ENCODE measurements around the gene PLXNA1. TPM values are rescaled to one million over a fixed set of nuclear protein-coding genes. Genes with fewer than 3 reads are reported as not detected.

PLXNA1 gene
- total and polyA plus RNA-seq, 2 experiments from 2014 or later, result 11.0 to 73.5 TPM

DNA sequence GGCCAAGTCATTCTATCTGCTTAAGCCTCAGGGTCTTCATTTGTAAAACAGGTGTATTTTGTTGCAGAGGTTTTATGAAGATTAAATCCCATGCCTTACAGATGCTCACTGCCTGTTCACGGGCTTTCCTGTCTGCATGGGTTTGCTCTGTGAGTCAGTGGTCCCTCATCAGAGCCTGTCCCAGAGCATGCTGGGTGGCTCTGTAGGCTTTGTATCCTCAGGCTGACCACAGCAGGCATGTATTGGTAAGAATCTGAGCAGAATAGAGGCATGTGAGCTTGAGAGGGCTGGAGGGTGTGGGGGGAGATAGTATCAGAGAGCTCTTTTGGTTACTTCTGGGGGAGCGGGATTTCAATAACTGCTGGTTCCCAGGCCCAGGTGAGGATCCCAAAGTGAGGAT lies 45.4 kb upstream of the PLXNA1 start:
- Histone ChIP-seq H3K4me2 (no peak overlapping the region), H3K36me3 (ENCODE audit: insufficient read depth) (no peaks in the 10 kb centered on the region), H3K27ac (ENCODE audit: low read depth) (no peak overlapping the region), H3F3A (replicated peaks; ENCODE audit: low read depth) (no peaks in the 10 kb centered on the region), H4K20me1 (replicated peaks; ENCODE audit: insufficient read depth) (no peaks in the 10 kb centered on the region; the same call in 1 of the 2 replicates), H3K79me2 (replicated peaks; ENCODE audit: insufficient read depth) (no peaks in the 10 kb centered on the region), H3K4me3 (no peak overlapping the region), H3K4me1 (ENCODE audit: insufficient read depth) (no peaks in the 10 kb centered on the region), H2AFZ (no peak overlapping the region), H3K9me2 (ENCODE audit: insufficient read depth) (no peaks in the 10 kb centered on the region), H3K27me3 (ENCODE audit: insufficient read depth) (no peaks in the 10 kb centered on the region)
- H3K4me3 Mint-ChIP-seq, result no peak overlapping the region
- TF ChIP-seq EZH2phosphoT487 (IDR thresholded peaks at IDR 0.05; ENCODE audit: unreplicated experiment) (no peak), JUNB (IDR thresholded peaks at IDR 0.05; ENCODE audit: unreplicated experiment) (no peak), STAT1 (IDR thresholded peaks at IDR 0.05; ENCODE audit: unreplicated experiment) (no peak), NANOG (IDR thresholded peaks at IDR 0.05; ENCODE audit: borderline replicate concordance) (no peak), ZNF331 (CRISPR knock-in tag; IDR thresholded peaks at IDR 0.05; ENCODE audit: low read depth) (no peak), ZNF114 (CRISPR knock-in tag; IDR thresholded peaks at IDR 0.05) (no peak)
- TF ChIP-seq, protein P1, sequence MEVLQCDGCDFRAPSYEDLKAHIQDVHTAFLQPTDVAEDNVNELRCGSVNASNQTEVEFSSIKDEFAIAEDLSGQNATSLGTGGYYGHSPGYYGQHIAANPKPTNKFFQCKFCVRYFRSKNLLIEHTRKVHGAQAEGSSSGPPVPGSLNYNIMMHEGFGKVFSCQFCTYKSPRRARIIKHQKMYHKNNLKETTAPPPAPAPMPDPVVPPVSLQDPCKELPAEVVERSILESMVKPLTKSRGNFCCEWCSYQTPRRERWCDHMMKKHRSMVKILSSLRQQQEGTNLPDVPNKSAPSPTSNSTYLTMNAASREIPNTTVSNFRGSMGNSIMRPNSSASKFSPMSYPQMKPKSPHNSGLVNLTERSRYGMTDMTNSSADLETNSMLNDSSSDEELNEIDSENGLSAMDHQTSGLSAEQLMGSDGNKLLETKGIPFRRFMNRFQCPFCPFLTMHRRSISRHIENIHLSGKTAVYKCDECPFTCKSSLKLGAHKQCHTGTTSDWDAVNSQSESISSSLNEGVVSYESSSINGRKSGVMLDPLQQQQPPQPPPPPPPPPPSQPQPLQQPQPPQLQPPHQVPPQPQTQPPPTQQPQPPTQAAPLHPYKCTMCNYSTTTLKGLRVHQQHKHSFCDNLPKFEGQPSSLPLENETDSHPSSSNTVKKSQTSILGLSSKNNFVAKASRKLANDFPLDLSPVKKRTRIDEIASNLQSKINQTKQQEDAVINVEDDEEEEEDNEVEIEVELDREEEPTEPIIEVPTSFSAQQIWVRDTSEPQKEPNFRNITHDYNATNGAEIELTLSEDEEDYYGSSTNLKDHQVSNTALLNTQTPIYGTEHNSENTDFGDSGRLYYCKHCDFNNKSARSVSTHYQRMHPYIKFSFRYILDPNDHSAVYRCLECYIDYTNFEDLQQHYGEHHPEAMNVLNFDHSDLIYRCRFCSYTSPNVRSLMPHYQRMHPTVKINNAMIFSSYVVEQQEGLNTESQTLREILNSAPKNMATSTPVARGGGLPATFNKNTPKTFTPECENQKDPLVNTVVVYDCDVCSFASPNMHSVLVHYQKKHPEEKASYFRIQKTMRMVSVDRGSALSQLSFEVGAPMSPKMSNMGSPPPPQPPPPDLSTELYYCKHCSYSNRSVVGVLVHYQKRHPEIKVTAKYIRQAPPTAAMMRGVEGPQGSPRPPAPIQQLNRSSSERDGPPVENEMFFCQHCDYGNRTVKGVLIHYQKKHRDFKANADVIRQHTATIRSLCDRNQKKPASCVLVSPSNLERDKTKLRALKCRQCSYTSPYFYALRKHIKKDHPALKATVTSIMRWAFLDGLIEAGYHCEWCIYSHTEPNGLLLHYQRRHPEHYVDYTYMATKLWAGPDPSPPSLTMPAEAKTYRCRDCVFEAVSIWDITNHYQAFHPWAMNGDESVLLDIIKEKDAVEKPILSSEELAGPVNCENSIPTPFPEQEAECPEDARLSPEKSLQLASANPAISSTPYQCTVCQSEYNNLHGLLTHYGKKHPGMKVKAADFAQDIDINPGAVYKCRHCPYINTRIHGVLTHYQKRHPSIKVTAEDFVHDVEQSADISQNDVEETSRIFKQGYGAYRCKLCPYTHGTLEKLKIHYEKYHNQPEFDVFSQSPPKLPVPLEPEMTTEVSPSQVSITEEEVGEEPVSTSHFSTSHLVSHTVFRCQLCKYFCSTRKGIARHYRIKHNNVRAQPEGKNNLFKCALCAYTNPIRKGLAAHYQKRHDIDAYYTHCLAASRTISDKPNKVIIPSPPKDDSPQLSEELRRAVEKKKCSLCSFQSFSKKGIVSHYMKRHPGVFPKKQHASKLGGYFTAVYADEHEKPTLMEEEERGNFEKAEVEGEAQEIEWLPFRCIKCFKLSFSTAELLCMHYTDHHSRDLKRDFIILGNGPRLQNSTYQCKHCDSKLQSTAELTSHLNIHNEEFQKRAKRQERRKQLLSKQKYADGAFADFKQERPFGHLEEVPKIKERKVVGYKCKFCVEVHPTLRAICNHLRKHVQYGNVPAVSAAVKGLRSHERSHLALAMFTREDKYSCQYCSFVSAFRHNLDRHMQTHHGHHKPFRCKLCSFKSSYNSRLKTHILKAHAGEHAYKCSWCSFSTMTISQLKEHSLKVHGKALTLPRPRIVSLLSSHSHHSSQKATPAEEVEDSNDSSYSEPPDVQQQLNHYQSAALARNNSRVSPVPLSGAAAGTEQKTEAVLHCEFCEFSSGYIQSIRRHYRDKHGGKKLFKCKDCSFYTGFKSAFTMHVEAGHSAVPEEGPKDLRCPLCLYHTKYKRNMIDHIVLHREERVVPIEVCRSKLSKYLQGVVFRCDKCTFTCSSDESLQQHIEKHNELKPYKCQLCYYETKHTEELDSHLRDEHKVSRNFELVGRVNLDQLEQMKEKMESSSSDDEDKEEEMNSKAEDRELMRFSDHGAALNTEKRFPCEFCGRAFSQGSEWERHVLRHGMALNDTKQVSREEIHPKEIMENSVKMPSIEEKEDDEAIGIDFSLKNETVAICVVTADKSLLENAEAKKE (CRISPR knock-in tag; IDR thresholded peaks at IDR 0.05), result no peak
- TF ChIP-seq, protein P2, sequence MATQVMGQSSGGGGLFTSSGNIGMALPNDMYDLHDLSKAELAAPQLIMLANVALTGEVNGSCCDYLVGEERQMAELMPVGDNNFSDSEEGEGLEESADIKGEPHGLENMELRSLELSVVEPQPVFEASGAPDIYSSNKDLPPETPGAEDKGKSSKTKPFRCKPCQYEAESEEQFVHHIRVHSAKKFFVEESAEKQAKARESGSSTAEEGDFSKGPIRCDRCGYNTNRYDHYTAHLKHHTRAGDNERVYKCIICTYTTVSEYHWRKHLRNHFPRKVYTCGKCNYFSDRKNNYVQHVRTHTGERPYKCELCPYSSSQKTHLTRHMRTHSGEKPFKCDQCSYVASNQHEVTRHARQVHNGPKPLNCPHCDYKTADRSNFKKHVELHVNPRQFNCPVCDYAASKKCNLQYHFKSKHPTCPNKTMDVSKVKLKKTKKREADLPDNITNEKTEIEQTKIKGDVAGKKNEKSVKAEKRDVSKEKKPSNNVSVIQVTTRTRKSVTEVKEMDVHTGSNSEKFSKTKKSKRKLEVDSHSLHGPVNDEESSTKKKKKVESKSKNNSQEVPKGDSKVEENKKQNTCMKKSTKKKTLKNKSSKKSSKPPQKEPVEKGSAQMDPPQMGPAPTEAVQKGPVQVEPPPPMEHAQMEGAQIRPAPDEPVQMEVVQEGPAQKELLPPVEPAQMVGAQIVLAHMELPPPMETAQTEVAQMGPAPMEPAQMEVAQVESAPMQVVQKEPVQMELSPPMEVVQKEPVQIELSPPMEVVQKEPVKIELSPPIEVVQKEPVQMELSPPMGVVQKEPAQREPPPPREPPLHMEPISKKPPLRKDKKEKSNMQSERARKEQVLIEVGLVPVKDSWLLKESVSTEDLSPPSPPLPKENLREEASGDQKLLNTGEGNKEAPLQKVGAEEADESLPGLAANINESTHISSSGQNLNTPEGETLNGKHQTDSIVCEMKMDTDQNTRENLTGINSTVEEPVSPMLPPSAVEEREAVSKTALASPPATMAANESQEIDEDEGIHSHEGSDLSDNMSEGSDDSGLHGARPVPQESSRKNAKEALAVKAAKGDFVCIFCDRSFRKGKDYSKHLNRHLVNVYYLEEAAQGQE (IDR thresholded peaks at IDR 0.05; ENCODE audit: unreplicated experiment), result no peak
- TF ChIP-seq, protein P3, sequence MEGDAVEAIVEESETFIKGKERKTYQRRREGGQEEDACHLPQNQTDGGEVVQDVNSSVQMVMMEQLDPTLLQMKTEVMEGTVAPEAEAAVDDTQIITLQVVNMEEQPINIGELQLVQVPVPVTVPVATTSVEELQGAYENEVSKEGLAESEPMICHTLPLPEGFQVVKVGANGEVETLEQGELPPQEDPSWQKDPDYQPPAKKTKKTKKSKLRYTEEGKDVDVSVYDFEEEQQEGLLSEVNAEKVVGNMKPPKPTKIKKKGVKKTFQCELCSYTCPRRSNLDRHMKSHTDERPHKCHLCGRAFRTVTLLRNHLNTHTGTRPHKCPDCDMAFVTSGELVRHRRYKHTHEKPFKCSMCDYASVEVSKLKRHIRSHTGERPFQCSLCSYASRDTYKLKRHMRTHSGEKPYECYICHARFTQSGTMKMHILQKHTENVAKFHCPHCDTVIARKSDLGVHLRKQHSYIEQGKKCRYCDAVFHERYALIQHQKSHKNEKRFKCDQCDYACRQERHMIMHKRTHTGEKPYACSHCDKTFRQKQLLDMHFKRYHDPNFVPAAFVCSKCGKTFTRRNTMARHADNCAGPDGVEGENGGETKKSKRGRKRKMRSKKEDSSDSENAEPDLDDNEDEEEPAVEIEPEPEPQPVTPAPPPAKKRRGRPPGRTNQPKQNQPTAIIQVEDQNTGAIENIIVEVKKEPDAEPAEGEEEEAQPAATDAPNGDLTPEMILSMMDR (conservative IDR thresholded peaks at IDR 0.05; ENCODE audit: low read depth in 2 of 2), result no peak
- TF ChIP-seq, protein P4, sequence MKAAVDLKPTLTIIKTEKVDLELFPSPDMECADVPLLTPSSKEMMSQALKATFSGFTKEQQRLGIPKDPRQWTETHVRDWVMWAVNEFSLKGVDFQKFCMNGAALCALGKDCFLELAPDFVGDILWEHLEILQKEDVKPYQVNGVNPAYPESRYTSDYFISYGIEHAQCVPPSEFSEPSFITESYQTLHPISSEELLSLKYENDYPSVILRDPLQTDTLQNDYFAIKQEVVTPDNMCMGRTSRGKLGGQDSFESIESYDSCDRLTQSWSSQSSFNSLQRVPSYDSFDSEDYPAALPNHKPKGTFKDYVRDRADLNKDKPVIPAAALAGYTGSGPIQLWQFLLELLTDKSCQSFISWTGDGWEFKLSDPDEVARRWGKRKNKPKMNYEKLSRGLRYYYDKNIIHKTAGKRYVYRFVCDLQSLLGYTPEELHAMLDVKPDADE (IDR thresholded peaks at IDR 0.05), result no peak
- H3K27ac Mint-ChIP-seq, result no peak overlapping the region
- ATAC-seq (no peak), DNase-seq (ENCODE audit: low spot score) (no peak)
- no peaks in the 10 kb centered on the region for H3K9me3 Mint-ChIP-seq
- H3K27me3 Mint-ChIP-seq (ENCODE audit: insufficient read depth, low read depth, poor library complexity), result no peaks in the 10 kb centered on the region
- H3K4me1 Mint-ChIP-seq, result peaks cover 9% of the 10 kb centered on the region
- no peaks in the 10 kb centered on the region for H3K36me3 Mint-ChIP-seq (ENCODE audit: low read depth)

All from GM23338 (cell line).